ENCODE data around the gene SDF4. TPM values are rescaled to one million over a fixed set of nuclear protein-coding genes. Genes with fewer than 3 reads are reported as not detected.

The SDF4 gene
- total and polyA plus RNA-seq, 2 of the 4 experiments (the other 2 are of a cell fraction) = 57.0 to 250 TPM

- peak overlapping the region; percentile 73; the same call in 1 of the 2 replicates for H2AK5ac ChIP-seq (ENCODE audit: low read depth, low read length)
- 0 out of 2 replicates have a peak overlapping the region, but pooled peaks have one; percentile 8 for H2BK120ac ChIP-seq (ENCODE audit: low read depth, low read length)
- H3K4ac ChIP-seq (ENCODE audit: low read depth, low read length) = peak overlapping the region; percentile 35; the same call in 1 of the 2 replicates
- peak overlapping the region; percentile 51 for H2AFZ ChIP-seq (replicated peaks; ENCODE audit: low read length, poor library complexity)
- 0 out of 2 replicates have a peak overlapping the region, but pooled peaks have one; percentile 4 for H3K18ac ChIP-seq (ENCODE audit: low read depth, low read length)
- peak overlapping the region; percentile 90 for H2AK9ac ChIP-seq (replicated peaks; ENCODE audit: low read depth, low read length, poor library complexity)
- 0 out of 2 replicates have a peak overlapping the region, but pooled peaks have one; percentile 1 for H3K14ac ChIP-seq (replicated peaks; ENCODE audit: low read depth, low read length)
- peak overlapping the region; percentile 29; the same call in 1 of the 2 replicates for H3K27ac ChIP-seq (ENCODE audit: insufficient read depth, low read length)
- H3K36me3 ChIP-seq (ENCODE audit: control insufficient read depth, insufficient read depth, low read length) = peaks cover 42% of the 10 kb centered on the region
- H3K56ac ChIP-seq (ENCODE audit: extremely low read depth, insufficient read depth, low read length) = no peak overlapping the region
- H3K79me1 ChIP-seq (ENCODE audit: low read depth in 1 of 2, low read length in 2 of 2) = peaks cover 3 to 20% of the 10 kb centered on the region in 2 experiments; a peak in 2 of 4 replicates
- CTCF ChIA-PET = interaction anchor here (1.1 kb wide), 1 partner anchor 14 kb away, joined by 4 read pairs; no protein-coding TSS in a partner anchor
- peak overlapping the region in 1 of 2 experiments; percentile 54; a peak in 2 of 4 replicates for H4K8ac ChIP-seq (ENCODE audit: low read depth in 2 of 2, low read length in 2 of 2)
- no peak overlapping the region for H4K91ac ChIP-seq (ENCODE audit: insufficient read depth, low read depth, low read length)
- no peak overlapping the region for H3K4me3 ChIP-seq (ENCODE audit: insufficient read depth, low read depth, low read length)
- H2BK20ac ChIP-seq (ENCODE audit: low read depth, low read length) = peak overlapping the region; percentile 14; the same call in 1 of the 2 replicates
- dilution Hi-C loops (cut with HindIII; ENCODE audit: low sequenced_read_pairs, unreplicated experiment) = no loop called here
- no TSS peak for BruUV-seq (replicated peaks)
- H2BK5ac ChIP-seq (ENCODE audit: low read depth, low read length, poor library complexity, severe bottlenecking) = peak overlapping the region; percentile 21
- H3K23ac ChIP-seq (ENCODE audit: low read depth, low read length) = no peak overlapping the region
- H3K9me1 ChIP-seq (ENCODE audit: insufficient read depth, low read length) = no peaks in the 10 kb centered on the region
- 82% methylated on average over 7 of the region's 16 CpGs; no CpG with 5 or more reads in 1 of the 2 experiments for WGBS, 2 experiments (ENCODE audit: extremely low coverage in 2 of 2, insufficient read length in 1 of 2)
- H2BK15ac ChIP-seq (ENCODE audit: low read depth, low read length) = no peak overlapping the region; the same call in 2 of the 3 replicates
- in situ Hi-C loops (cut with MboI; ENCODE audit: low sequenced_read_pairs) = no loop called here
- H3K4me2 ChIP-seq (ENCODE audit: low read depth, low read length) = no peak overlapping the region
- H3K27me3 ChIP-seq (ENCODE audit: control insufficient read depth, insufficient read depth, low read length) = no peaks in the 10 kb centered on the region
- H3K9me3 ChIP-seq (ENCODE audit: control insufficient read depth, insufficient read depth, low read length) = no peaks in the 10 kb centered on the region
- peaks cover 9% of the 10 kb centered on the region for H3K4me1 ChIP-seq (ENCODE audit: control insufficient read depth, insufficient read depth, low read length)
- no peak for ATAC-seq (ENCODE audit: low read depth)
- H4K5ac ChIP-seq (ENCODE audit: low read depth, low read length) = peak overlapping the region; percentile 71
- intact Hi-C loops (cut with micrococcal nuclease) = no loop called here
- no peak overlapping the region for H3K9ac ChIP-seq (ENCODE audit: low read depth, low read length)
- DNase-seq = no peak
- H4K20me1 ChIP-seq (ENCODE audit: insufficient read depth, low read length) = no peaks in the 10 kb centered on the region; the same call in 1 of the 2 replicates
- POLR2A ChIA-PET (ENCODE audit: unreplicated experiment) = interaction anchor here (0.6 kb wide), 1 partner anchor 32 kb away, joined by 8 read pairs; no protein-coding TSS in a partner anchor
- TF ChIP-seq MAZ (IDR thresholded peaks at IDR 0.05; ENCODE audit: borderline replicate concordance, low read depth, low read length) (no peak), MAFK (IDR thresholded peaks at IDR 0.05; ENCODE audit: low read depth, low read length) (no peak), NFE2L2 (IDR thresholded peaks at IDR 0.05; ENCODE audit: low read depth, low read length) (no peak), ELK1 (IDR thresholded peaks at IDR 0.05; ENCODE audit: borderline replicate concordance, low read depth, low read length) (no peak), SMC3 (IDR thresholded peaks at IDR 0.05; ENCODE audit: low read depth, low read length) (no peak), FOS (IDR thresholded peaks at IDR 0.05; ENCODE audit: low read depth, low read length) (no peak), RAD21 (IDR thresholded peaks at IDR 0.05; ENCODE audit: low read length) (no peak), USF2 (IDR thresholded peaks at IDR 0.05; ENCODE audit: low read depth, low read length) (no peak), RFX5 (IDR thresholded peaks at IDR 0.05; ENCODE audit: low read depth, low read length) (no peak), MXI1 (IDR thresholded peaks at IDR 0.05; ENCODE audit: borderline replicate concordance, low read depth, low read length) (no peak), RCOR1 (IDR thresholded peaks at IDR 0.05; ENCODE audit: insufficient replicate concordance, low read length) (no peak), CTCF (conservative IDR thresholded peaks at IDR 0.05; ENCODE audit: low read depth, low read length) (no peak), CEBPB (IDR thresholded peaks at IDR 0.05; ENCODE audit: low read depth, low read length) (no peak), BHLHE40 (IDR thresholded peaks at IDR 0.05; ENCODE audit: low read depth, low read length) (no peak), POLR2A (IDR thresholded peaks at IDR 0.05; ENCODE audit: low read depth, low read length) (no peak)
Measured at GRCh38 chr1:1250786-1251284, 19.0 kb upstream of the SDF4 start.

Data from IMR-90 (cell line).